NCI-H82 (cell line): ENCODE measurements around the gene RGS3.

Experiments
- DNase-seq: peaks from one replicate; lab custom pipeline; 2025; lab: John Stamatoyannopoulos, UW

The RGS3 gene

DNA sequence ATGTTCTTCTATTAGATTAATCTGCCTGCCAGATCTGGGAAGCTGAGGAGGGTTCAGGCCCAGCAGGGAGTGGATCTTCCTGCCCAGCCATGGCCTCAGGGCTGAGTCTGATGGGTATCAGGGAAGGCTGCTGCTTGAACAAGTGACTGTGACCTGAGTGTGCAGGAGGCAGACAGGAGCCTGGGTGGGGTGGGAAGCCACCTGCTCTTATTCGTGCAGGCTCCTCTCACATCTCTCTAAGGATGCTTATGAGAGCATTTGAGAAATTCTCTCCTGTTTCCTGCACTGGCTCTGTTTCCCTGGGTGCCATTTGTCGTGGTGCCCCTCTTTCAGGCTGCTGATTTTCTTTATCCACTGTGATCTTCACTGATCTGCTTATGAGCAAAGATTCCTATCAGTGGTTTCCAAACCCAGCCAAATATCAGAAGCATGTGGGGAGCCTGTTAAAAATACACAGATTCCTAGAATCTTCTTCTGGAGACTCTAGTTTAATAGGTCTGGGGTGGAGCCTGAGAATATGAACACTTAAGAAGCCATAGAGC, 2.1 kb downstream of the RGS3 start:
- DNase-seq, result peak; percentile 24

DNA sequence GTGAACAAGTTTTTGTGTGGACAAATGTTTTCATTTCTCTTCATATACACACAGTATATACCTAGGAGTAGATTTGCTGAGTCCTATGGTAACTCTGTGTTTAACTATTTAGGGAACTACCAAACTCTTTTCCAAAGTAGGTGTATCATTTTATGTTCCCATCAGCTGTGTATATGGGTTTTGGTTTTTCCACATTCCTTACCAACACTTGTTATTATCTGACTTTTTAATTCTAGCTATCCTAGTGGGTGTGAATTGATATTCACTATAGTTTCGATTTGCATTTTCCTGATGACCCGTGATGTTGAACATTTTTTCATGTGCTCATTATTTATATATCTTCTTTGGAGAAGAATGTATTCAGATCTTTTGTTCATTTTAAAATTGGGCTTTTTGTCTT, 3.7 kb downstream of the RGS3 start:
- DNase-seq, result no peak

DNA sequence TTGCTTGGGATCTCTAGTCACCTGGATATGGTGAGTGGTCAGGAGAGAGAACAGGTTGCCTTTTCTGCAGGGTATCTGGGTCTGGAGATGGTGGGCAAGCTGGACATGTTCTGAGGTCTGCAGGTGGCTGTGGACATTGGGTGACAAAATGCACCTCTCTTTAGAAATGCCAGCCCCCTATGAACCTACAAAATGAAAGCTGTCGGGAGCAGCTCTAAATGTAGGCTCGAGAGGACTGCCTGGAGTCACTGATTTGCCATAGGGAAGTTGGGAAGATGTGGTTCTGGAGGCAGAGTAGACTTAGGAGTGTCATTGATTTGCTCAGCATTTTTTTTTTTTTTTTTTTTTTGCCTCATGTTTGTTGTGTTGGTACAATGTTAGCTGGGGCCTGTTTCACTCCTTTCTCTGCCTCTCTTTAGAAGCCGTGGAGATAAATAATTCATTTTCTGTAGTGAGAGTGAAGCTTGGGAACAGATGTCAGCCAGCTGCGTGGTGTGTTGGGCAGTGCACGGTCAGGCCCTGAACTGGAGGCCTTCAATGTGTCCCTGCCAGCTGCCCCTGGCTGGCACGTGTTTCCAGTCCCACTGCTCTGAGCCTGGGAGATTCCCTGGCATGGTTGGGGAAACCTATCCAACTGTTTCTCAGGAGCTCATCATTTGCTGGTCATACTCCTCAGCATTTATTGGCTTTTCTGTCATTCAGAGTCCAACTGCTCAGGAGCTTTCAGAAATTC, 5.4 kb downstream of the RGS3 start:
- no peak for DNase-seq

DNA sequence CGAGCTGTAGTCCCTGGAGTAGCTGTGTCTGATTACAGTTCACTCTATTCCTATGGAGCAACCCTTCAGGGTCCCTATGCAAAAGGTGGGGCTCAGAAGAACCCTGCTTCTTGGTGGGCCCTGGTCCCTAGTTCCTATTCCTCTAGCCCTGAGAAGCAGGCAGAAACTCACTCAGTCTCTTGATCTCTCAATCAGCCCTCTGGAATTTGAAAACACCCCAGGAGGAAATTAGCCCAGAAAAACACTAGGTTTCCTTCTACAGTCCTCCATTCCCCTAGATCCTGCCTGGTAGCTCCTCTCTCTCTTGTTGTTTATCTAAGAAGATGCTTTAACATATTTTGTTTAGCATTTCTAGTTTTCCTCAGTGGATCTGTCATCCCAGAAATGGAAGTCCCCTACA, 7.6 kb downstream of the RGS3 start:
- no peak for DNase-seq

DNA sequence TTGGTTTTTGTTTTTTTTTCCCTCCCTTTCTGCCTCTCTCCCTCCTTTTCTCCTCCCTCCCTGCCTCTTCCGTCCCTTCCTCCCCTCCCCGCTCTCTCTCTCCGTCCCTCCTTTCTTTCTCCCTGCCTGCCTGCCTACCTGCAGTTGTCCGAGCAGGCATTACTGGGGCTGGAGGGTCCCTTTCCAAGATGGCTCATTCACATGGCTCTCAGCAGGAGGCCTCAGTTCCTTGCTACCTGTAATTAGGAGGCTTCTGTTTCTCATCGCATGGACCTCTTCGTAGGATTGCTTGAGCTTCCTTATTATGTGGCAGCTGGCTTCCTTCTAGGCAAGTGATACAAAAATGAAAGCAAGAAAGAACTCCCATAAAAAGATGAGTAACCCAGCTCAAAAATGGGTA, 8.0 kb downstream of the RGS3 start:
- no peak for DNase-seq

DNA sequence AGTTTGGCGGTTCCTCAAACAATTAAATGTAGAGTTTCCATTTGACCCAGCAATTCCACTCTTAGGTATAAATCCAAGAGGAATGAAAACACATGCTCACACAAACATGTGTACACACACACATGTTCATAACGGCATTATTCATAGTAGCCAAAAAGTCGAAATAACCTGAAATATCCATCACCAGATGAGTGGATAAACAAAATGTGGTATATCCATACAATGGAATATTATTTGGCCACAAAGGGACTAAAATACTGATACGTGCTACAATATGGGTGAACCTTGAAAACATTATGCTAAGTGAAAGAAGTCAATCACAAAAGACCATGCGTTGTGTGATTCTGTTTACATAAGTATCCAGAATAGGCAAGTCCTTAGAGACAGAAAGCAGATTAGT, 8.7 kb downstream of the RGS3 start:
- no peak for DNase-seq

DNA sequence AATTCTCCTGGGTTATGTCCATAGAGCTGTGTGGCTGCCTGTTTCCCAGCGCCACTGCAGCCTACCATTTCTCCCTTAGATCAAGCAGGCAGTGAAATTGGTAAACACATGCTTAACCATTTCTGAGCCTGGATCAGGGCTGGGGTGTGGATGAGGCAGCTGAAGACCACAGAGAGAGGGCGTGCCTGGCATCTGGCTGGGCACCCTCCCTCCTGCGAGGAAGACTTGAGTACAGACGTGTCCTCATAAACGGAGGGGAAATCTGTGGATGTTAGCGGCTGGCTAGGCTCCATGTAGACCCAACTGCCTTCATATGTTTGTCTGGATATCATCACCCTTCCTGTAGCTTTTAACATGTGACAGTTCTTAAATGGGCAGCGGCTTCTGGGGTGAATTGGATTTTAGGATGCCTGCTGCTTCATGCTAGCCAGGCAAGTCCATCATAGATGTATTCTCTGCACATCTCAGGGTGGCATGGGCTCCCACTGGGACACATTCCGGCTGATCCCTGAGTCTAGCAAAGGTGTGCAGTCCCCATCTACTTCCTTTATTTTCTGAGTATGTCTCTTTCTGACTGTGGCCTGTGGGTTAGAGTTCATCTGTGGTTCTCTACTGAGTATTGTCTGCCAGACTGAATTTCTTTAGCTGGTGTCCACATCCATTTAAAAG, 11.0 kb downstream of the RGS3 start:
- DNase-seq, result no peak

DNA sequence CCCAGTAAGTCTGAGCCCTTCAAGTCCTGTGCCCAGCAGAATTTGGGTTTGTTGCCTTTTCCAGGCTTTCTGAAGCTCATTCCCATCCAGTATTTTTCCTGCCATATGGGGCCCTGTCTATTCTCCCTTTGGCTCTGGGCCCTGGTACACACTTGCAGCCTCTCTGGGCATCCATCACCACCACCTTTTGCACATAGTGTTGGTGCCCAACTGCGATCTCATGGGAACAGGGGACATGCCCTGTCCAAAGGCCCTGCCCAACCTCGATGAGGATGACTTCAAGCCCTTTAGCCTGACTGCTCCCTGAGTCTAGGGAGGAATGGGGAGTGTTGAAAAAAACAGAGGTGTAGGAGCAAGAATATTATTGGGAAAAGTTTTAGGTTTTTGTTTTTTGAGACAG, 11.5 kb downstream of the RGS3 start:
- DNase-seq, result no peak

DNA sequence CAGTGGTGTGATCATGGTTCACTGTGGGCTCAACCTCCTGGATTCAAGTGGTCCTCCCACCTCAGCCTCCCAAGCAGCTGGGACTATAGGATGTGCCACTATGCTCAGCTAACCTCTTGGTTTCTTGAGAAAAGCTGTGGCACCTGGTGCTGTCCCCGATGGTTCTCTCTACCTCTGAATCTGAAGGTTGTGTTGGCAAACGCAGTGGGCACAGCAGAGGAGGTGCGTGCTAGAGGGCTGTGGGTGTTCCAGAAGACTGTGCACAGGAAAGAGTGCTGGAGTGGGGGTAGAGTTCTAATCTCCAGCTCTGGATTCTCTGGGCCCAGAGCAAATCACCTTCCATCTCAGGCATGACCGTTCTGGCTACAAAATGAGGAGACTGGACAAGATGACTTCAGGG, 12.5 kb downstream of the RGS3 start:
- no peak for DNase-seq

DNA sequence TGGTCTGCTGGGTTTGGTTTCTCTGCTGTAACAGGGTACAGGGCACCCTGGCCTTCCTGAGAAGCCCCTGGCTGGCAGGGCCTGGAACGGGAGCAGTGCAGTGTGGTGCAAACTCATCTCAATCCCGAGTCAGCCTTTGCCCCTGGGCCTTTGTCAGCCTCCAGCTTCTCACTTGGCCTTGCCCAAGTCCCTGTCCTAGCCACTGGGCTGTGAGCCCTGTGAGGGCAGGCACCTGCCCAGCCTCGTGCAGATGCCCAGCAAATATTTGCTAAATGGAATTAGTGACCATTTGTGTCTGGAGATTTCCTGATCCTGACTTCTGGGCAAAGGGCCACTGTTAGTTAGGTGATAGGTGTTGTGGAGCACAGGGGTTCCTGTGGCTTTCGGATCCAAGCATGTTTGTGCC, 13.0 kb downstream of the RGS3 start:
- DNase-seq, result no peak

DNA sequence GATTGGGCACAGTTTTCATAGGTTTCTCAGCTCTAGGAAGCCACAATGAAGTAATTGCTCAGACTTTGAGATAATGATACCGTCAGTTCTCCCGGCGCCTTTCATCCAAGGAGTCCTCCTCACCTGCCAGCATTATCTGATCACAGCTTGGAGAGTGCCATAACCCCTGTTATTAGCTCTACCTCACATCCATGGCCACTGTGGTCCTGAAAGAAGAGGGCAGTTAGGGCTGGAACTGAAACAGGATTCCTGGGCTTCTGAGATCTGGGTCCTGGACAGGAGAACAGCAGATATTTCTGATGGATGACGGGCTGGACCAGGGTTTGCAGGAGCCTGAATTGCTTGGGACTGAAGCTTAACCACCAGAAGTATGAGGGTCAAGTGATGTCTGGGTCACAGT, 13.5 kb downstream of the RGS3 start:
- DNase-seq, result no peak

DNA sequence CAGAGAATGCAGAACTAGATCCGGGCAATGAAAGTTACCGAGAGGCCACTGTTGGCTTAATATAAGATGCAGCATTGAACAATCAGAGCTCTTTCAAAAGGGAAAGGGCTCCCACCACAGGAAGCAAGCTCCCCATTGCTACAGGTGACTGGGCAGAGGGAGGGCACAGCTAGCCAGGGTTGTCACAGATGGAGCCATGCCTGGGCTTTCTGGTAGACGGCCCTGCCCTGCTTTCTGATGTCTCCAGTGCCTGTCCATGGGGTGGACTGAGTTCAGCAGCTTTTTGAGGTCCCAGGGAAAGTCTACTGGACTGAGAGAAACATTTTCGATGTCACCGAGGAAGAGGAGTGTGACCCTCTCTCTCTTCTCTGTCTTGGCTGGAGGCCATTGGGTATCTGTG, 14.1 kb downstream of the RGS3 start:
- no peak for DNase-seq

DNA sequence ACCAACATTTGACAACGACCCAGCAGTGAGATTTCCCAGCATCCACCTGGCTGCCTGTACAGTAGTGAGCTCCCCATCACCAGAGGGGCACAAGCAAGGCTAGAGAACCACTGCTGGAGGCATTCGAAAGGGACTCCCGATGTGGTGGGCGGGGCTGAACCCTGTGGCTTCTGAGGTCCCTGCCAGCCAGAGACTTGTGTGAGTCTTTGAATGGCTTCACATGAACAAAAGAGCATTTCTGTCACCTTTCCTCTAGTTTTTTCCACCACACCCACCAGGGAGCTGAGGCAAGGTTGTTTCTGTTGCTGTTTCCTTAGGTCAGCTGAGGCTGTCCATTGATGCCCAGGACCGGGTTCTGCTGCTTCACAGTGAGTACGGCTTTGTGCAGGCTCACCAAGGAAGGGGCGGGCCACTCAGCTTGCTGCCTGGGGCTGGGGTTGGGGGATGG, 15.7 kb downstream of the RGS3 start:
- no peak for DNase-seq

DNA sequence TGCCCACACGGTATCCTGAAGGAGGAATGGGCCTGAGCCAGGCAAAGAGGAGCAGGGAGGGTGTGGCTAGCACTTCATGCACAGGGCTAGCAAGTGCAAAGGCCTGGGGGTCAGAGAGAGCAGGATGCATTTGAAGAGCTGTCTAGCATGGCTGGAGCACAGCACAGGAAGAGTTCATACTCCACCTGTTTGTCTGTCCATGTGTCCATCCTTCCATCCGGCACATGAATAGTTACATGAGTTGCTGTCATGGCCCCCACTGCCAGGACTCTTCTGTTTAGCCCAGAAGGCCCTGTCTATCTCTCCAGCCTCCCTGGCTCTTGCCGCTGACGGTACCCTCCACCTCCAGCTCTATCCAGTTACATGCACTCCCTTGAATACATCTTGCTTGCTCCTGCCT, 17.1 kb downstream of the RGS3 start:
- DNase-seq, result no peak

DNA sequence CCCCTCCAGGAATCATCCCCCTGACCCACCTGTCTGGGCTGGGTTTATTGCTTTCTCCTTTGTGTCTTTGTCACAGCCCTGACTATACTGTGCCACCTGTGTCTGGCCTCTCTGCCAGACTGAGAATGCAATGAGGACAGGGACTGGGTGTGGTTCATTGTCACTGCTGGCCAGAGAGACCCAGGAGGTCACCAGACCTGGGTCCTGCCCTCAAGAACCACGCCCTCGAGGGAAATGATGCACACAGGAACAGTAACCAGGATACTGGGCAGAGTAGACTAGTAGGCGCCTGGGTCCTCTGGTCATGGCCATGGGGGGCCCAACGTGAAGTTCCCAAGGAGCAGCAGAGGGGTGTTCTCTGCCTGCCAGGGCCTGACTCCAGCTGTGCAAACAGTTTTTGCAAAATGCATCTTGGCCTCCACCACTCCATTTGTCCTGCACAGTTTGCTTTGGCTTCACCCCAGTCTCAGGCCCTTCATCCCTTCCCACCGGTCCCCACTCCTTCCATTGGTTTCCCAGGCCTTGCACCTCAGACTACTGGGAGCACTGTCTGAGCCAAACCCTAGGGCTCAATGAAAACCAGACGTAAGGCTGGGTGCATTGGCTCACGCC, 17.8 kb downstream of the RGS3 start:
- DNase-seq, result no peak

DNA sequence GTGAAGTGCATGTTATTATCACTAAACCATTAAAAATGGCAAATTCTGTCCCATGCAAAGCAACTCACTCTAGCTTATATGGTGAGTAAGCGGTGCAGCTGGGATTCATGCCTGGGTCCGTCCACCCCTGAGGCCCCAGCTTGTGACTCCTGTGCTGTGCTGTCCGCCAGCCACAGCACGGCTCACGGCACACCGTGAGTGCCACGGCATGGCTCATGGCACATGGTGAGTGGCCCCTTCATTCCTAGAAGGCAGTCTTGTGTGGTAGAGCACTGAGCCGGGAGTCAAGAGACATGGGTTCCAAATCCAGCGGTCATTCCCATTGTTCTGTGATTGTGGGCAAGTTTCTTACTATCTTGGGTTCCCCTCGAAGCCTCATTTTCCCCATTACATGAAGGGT, 18.8 kb downstream of the RGS3 start:
- no peak for DNase-seq

DNA sequence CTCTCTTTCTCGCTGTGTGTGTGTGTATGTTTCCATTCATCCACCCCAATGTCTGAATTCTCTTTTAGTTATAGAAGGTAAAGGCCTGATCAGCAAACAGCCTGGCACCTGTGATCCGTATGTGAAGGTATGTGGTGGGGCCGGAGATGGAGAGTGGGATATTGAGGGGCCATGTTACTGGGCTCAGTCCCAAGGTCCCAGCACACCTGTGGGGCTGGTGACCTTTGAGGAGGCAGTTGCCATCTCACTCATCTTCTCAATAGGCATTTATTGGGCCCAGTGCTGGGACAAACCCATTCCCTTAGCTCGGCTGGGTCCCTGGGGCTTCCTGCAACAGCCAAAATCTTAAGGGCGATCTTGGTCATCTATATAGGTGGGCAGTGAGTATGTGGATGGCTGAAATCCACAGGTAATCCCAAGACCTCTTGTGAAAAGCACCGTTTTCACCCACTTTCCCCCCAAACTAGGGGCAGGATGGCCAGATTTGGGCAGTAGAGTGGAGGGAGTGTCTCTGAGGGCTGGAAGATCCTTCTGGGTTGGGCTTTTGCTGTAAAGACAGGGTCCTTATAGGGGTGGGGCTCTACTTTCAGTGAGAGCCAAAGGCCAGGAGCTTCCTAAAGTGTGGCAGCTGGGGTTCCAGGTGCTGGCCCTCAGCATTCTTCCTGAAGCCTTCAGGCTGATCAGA, 19.6 kb downstream of the RGS3 start:
- DNase-seq, result no peak

DNA sequence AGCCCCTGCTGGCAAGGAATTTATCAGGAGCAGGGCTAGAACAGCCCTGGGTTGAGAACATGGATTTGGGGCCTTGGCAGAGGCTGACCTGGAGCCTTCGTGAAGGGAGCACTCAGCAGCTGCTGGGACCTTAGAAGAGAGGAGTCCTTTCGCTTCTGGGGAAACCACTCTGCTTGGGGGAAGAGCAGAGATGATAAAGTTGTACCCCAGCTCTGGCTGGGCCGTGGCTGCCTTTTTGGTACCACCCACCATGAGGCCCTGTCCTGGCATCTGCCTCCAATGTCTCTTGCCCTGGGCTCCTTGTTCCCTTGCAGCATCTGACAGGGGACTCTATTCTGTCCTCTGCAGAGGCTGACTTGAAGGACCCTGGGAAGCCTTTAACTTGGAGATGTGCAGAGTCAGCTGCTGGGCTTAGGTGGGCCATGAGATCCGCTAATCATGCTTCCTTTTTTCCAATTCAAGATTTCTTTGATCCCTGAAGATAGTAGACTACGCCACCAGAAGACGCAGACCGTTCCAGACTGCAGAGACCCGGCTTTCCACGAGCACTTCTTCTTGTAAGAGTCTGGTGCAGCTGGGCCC, 20.2 kb downstream of the RGS3 start:
- DNase-seq, result no peak

DNA sequence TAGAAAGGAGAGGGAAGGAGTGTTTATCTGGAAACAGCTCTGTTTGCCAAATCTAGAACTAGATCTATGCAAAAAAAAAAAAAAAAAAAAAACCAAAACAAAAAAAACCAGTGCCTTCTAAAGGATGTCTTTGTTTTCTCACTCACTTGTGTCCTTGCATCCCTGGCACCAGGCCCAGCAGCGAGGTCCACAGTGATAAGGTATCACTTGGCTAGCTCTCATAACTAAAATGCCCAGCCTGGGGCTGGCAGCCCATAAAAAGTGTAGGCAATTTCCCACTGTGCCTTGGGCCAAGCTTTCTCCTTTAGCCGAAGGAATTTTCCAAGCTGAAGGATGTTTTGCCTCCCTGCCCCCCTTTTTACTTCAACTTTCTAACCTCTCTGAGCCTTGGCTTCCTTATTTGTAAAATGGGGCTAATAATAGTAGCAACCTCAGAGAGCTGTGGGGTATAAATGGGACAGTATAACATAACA, 20.8 kb downstream of the RGS3 start:
- no peak for DNase-seq

DNA sequence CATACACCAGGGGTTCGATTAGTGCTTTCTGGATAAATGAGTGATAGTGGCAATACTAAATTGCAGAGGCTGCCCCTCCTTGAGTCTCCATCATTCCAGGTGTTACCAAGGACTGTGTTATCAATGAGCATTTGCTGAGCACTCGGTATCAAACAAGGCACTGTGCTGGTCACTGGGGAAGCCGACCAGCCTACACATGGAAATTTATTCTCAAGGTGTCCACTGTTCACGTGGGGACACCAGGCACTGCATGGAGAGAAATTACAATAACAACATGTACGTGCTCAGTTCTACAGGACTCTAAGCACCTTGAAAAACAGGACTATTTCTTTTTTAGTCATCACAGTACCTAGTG, 22.2 kb downstream of the RGS3 start:
- no peak for DNase-seq

DNA sequence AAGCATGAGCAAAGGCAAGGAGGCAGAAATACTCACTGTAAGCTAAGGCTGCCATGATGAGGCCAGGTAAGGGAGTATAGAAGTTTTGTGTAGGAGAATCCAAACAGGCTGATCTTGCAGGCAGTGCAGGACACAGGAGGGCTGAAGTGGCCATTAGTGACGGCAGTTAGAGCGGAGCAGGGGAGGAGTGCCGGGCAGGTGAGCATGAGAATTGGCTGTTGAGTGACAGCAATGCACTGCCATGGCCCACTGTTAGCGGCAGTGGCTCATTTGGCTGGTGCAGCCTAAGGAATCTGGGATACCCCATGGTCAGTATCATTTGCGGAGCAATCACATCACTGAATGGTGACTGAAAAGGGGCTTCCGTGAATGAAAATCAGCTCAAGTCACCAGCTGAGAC, 22.8 kb downstream of the RGS3 start:
- DNase-seq, result no peak

DNA sequence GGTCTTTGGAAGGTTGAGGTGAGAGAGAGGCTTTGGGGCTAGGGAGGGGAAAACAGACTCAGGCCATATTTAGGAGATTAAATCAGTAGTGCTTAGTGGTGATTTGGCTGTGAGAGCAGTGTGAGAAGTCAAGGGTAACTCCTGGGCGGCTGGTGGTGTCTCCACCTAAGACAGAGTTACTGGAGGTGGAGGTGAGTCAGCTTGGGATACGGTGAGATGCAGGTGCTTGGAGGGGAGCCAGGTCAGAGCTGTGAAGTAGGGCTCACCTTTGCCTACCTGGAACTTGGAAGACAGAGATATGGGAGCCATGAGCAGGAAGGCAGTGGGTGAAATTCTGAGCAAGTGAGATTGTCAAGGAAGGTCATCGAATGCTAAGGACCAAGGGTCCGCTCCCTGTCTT, 24.5 kb downstream of the RGS3 start:
- no peak for DNase-seq
